Smooth muscle cell (in vitro differentiated cells): ENCODE measurements around the gene ZC3H4. TPM values are rescaled to one million over a fixed set of nuclear protein-coding genes. Genes with fewer than 3 reads are reported as not detected.

Source experiments
- DNase-seq: peaks from one replicate; lab custom pipeline; 2025; ENCODE audit not compliant: unreplicated experiment; lab: John Stamatoyannopoulos, UW
- H2AFZ ChIP-seq: fragments of 200-600 bp; sonication (generic); 2 replicates; pipeline ENCODE4 v1.6.0; 2016; ENCODE audit warnings: antibody characterized with exemption, low read depth, mild to moderate bottlenecking
- H3F3A ChIP-seq: fragments of 200-600 bp; sonication (generic); 2 replicates; pipeline ENCODE4 v1.6.0; 2017; ENCODE audit warnings: antibody characterized with exemption, low read depth
- H3K27ac ChIP-seq: fragments of 200-600 bp; sonication (generic); 2 replicates; pipeline ENCODE4 v1.5.1; 2016; ENCODE audit warnings: low read depth, mild to moderate bottlenecking
- H3K27me3 ChIP-seq: fragments of 200-600 bp; sonication (generic); 2 replicates; pipeline ENCODE4 v1.6.1; 2016; ENCODE audit warnings: low read depth, mild to moderate bottlenecking
- H3K36me3 ChIP-seq: fragments of 200-600 bp; sonication (generic); 2 replicates; pipeline ENCODE4 v1.5.1; 2016; ENCODE audit warnings: low read depth
- H3K4me1 ChIP-seq: fragments of 200-600 bp; sonication (generic); 2 replicates; pipeline ENCODE4 v1.5.1; 2016; ENCODE audit warnings: low read depth
- H3K4me2 ChIP-seq: fragments of 200-600 bp; sonication (generic); 2 replicates; pipeline ENCODE4 v1.6.0; 2016; ENCODE audit warnings: mild to moderate bottlenecking
- H3K4me3 ChIP-seq: fragments of 200-600 bp; sonication (generic); 2 replicates; pipeline ENCODE4 v1.5.1; 2016; ENCODE audit warnings: mild to moderate bottlenecking
- H3K79me2 ChIP-seq: fragments of 200-600 bp; sonication (generic); 2 replicates; pipeline ENCODE4 v1.6.0; 2016; ENCODE audit warnings: low read depth, mild to moderate bottlenecking
- H3K9ac ChIP-seq: fragments of 200-600 bp; sonication (generic); 2 replicates; pipeline ENCODE4 v1.6.0; 2016; ENCODE audit warnings: low read depth
- H3K9me3 ChIP-seq: fragments of 200-600 bp; sonication (generic); replicated peaks from 2 replicates; pipeline ENCODE4 v1.5.1; 2016; ENCODE audit warnings: low read depth
- H4K20me1 ChIP-seq: fragments of 200-600 bp; sonication (generic); 2 replicates; pipeline ENCODE4 v1.6.0; 2016; ENCODE audit warnings: low read depth
- WGBS: methylation state at CpG from one replicate; pipeline ENCODE4 v1.1.7; 2016; ENCODE audit warnings: low lambda C conversion rate; 5-methylcytosine and 5-hydroxymethylcytosine counted together
- polyA plus RNA-seq: library from polyadenylated mRNA; unstranded; fragments of >200 nt; fragmentation: Nextera tagmentation; extraction: Ambion mirVana; gene quantifications from 2 replicates; pipeline ENCODE4 v1.2.1, GENCODE V29; 2016
- total RNA-seq: library from RNA; depleted of rRNA; stranded (reverse); fragments of >200 nt; gene quantifications from 2 replicates; pipeline ENCODE4 v1.2.3, GENCODE V29; 2014
- TF ChIP-seq, protein P1 (sequence below): fragments of 200-600 bp; sonication (generic); IDR thresholded peaks from 2 replicates; pipeline ENCODE4 v1.5.1; 2017; ENCODE audit warnings: borderline replicate concordance, mild to moderate bottlenecking, antibody characterized with exemption; ENCODE audit not compliant: insufficient read depth, poor library complexity, severe bottlenecking

The ZC3H4 gene
- total and polyA plus RNA-seq, 2 experiments from 2014 or later, result 1.9 to 9.3 TPM

- H3K79me2 ChIP-seq, result no peaks in the 10 kb centered on the region
- peaks cover 4% of the 10 kb centered on the region for H3K4me1 ChIP-seq
- no peaks in the 10 kb centered on the region for H3K27me3 ChIP-seq
- H4K20me1 ChIP-seq, result no peaks in the 10 kb centered on the region
- no peaks in the 10 kb centered on the region for H3K9me3 ChIP-seq
- no peak overlapping the region for H3K27ac ChIP-seq
- H2AFZ ChIP-seq, result no peak overlapping the region
- TF ChIP-seq, protein P1, sequence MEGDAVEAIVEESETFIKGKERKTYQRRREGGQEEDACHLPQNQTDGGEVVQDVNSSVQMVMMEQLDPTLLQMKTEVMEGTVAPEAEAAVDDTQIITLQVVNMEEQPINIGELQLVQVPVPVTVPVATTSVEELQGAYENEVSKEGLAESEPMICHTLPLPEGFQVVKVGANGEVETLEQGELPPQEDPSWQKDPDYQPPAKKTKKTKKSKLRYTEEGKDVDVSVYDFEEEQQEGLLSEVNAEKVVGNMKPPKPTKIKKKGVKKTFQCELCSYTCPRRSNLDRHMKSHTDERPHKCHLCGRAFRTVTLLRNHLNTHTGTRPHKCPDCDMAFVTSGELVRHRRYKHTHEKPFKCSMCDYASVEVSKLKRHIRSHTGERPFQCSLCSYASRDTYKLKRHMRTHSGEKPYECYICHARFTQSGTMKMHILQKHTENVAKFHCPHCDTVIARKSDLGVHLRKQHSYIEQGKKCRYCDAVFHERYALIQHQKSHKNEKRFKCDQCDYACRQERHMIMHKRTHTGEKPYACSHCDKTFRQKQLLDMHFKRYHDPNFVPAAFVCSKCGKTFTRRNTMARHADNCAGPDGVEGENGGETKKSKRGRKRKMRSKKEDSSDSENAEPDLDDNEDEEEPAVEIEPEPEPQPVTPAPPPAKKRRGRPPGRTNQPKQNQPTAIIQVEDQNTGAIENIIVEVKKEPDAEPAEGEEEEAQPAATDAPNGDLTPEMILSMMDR, result no peak
- H3K9ac ChIP-seq, result no peak overlapping the region
- no peak overlapping the region for H3K4me2 ChIP-seq
- WGBS, result 95% methylated on average over 34 of the region's 56 CpGs
- no peaks in the 10 kb centered on the region for H3K36me3 ChIP-seq
- no peaks in the 10 kb centered on the region for H3F3A ChIP-seq
- H3K4me3 ChIP-seq, result no peak overlapping the region
- no peak for DNase-seq
Observed at GRCh38 chr19:47044946-47045866, 68.4 kb downstream of the ZC3H4 start.

GRCh38 chr19:47040869-47041268, 72.7 kb downstream of the ZC3H4 start:
- H3K4me2 ChIP-seq, result no peak overlapping the region
- H2AFZ ChIP-seq, result no peak overlapping the region
- H3K9me3 ChIP-seq, result no peaks in the 10 kb centered on the region
- no peaks in the 10 kb centered on the region for H3K36me3 ChIP-seq
- peaks cover 4% of the 10 kb centered on the region for H3F3A ChIP-seq
- no peaks in the 10 kb centered on the region for H3K4me1 ChIP-seq
- no peak overlapping the region for H3K27ac ChIP-seq
- WGBS, result 90% methylated on average over 8 of the region's 8 CpGs
- H3K27me3 ChIP-seq, result no peaks in the 10 kb centered on the region
- TF ChIP-seq, protein P1, result no peak
- no peaks in the 10 kb centered on the region for H3K79me2 ChIP-seq
- no peaks in the 10 kb centered on the region for H4K20me1 ChIP-seq
- no peak overlapping the region for H3K4me3 ChIP-seq
- no peak overlapping the region for H3K9ac ChIP-seq
- DNase-seq, result no peak

GRCh38 chr19:47039239-47039874, 74.2 kb downstream of the ZC3H4 start:
- Histone ChIP-seq H3F3A (peaks cover 4% of the 10 kb centered on the region), H3K9me3 (no peaks in the 10 kb centered on the region), H3K4me2 (no peak overlapping the region), H3K4me3 (no peak overlapping the region), H2AFZ (no peak overlapping the region), H3K9ac (no peak overlapping the region), H3K4me1 (no peaks in the 10 kb centered on the region), H4K20me1 (no peaks in the 10 kb centered on the region), H3K27ac (no peak overlapping the region), H3K27me3 (no peaks in the 10 kb centered on the region), H3K36me3 (no peaks in the 10 kb centered on the region), H3K79me2 (no peaks in the 10 kb centered on the region)
- WGBS, result 97% methylated on average over 17 of the region's 17 CpGs
- DNase-seq, result no peak
- TF ChIP-seq, protein P1, result no peak
